HG03039 (cell line): ENCODE data around the gene TTLL7.
"Not testable (repeated sequence)": the region's sequence is repeated elsewhere in the genome, so short reads cannot be mapped to it uniquely, and the experiment has no call there.

Experiments used
- ATAC-seq: cut with Tn5 transposase; IDR thresholded peaks from one replicate; pipeline ENCODE4 v1.9.1; 2021; ENCODE audit warnings: mild to moderate bottlenecking, moderate library complexity; ENCODE audit not compliant: unreplicated experiment

Gene TTLL7

DNA sequence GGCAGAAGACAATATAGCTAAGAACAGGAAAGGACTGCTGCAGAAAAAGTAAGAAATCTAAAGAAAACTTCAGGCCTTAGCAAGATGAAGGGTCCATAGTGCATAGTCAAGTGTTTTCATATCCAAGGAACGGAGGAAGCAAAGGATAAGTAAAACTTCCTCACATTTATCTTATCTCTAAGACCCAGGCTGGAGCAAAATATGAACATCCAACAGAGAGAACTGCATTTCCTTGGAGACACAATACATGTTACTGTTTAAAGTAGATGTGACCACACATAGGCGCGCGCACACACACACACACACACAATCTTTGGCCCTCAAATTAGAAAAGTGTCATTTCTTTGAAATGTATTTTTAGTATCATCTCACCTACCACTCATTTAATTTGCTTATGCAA is 66.7 kb downstream of the TTLL7 start:
- ATAC-seq = no peak

DNA sequence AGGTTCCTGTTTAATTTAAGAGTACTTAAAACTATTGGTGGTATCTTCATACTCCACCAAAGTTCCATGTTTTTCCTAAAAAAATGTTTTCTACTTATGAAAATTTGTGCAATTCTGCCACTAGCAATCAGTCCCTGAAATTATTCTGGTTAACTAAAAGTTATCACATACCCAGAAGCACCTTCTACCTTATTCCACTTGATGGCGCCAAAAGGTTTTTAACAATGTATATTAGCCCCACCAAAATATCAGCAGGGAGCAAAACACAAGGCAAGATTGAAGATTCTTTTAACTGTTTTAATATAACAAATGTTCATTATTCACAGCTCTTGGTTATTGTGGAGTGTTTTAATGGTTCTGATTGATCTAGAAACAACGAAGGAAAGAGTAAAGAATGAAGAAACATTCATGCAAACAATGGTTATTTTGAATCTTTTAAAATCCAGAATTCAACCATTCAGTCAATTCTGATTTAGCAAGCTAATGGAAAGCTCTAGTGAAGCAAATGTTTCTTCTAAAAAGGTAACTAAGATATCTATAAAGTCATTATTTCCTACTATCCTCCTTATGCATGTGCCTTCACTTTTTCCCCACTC is 67.2 kb downstream of the TTLL7 start:
- ATAC-seq = no peak

DNA sequence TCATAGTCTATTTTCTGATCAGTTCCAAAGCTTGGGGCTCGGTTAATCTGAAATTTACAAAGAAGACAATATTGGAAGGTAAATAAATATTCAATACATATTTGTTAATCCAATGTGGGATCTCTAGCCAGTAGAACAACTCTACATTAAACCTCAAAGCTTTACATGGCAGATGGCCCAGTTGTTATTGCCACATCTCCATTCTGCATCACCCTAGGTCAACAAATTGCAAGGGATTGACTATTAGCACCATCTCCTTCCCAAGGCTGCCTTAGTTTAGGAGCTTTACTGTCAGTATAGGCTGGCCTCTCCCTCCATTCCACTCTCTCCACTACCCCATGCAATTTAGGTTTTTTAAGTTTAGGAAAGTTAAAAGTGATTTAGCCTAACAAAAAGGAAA is 69.7 kb downstream of the TTLL7 start:
- ATAC-seq = no peak

DNA sequence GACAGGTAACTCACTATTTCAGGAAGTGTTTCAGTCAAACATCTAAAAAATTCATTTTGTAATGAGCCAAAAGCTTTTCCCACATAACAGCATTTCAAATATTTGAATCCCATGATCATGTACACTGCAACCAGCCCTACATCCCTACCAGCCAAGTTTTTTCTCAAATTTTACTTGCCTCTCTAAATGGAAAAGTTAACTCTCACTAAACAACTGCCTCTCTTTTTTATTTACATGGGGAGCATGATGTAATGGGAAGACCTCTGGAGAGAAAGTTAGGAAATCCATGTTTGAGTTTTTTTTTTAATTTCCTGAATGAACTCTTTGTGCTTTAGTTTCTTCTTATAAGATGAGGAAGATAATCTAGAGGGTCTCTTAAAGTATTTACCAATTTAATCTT is 70.5 kb downstream of the TTLL7 start:
- ATAC-seq = no peak

DNA sequence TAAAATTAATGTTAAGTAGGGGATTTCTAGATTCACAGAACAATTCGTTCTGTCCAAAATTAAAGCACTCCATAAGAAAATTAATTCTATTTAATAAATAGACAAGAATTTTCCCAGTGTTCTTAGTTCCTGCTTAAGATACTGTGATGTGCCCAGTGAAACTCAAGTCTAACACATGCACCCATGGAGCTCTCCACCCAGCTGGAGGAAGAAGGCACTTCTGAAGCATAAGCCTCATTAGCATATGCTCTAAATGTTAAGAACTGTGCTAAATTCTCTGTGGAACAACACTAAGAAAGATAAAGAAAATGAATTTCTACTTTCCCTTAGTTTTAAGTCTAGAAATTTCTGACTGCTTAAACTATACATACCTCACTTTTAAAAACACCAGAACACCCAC is 71.2 kb downstream of the TTLL7 start:
- no peak for ATAC-seq

DNA sequence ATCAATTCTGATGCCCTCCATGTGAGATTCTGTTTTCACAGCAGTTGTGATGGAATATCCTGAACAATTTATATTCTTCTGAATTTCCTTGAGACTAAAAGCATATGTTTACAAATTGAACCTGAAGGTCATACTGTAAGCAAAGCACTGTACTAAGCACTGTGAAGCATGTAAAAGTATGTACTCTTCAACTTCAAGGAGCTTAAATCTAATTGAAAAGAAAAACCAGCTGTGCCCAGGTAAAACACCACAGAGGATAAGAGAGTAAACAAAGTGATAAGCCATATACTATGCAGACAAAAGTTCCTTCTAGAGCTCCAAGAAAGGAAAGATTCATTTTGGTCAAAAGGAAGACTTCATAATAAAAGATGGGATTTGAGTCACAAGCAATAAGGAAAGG is 71.9 kb downstream of the TTLL7 start:
- ATAC-seq = no peak

DNA sequence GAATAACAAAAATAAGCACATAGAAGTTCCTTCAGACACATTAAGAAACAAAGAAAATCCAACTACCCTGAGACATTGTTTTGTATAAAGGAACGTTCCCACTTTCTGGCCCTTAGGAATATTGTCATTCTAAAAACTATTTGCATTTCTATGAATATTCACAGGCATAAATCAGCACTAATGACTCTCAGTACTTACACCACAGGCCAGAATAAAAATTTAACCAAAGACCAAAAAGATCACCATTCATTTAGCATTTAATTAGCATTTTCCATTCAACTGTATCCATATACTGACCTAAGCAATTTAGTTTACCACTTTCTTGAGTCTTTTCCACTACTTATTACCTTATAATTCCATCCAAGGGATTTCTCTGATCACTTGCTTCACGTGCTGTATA is 75.4 kb downstream of the TTLL7 start:
- no peak for ATAC-seq

DNA sequence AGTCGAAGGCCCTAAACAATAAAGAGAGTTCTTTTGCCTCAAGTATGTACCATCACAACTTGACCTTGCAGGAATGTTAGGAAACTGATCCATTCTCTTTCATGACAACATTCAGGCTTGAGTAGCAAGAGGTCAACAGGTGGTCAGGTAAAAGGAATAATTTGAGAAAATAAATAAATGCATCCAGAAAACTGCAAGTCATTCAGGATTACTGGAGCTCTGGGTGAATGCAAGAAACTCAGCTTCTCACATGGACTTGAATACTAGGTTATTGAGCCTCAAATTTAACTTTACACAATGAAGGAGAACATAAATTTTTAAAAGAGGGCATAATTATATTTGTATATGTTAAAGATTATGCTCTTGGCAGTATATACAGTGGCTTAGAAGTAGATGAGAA is 76.5 kb downstream of the TTLL7 start:
- no peak for ATAC-seq

DNA sequence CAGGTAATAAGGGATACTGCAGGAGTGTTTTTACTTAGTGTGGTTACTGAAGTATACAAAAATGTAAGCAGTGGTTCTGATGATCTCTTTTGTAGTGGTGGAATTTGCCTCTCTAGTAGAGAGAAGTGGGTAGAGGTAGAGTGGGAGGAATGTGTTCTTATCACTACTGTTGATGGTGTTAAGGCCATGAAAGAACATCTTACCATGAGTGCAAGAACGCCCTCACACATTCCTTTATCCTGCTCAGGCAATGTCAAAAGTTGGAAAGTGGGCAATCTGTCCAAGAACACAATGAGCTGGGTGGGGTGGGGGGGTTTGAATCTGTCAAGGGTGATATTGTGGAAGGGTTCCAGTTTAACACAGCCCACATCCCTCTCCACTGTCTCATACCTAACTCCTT is 78.6 kb downstream of the TTLL7 start:
- no peak for ATAC-seq

DNA sequence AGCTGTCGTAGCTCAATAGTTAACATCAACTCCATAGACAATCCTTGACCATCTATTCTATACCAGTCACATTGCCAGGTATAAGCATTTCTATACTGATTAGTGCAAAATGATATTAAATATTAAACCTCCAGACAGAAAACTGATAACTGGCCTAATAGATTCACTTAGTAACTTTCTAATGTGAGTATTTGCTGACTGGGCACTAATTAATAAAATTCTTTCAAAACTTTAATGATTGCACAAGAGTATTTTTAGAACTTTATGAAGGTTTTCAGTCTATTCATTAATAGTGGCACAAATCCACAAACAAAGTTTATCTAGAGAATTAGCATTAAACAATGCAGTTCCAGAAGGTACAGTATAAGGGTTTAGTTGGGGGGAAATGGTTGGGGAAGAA is 79.1 kb downstream of the TTLL7 start:
- ATAC-seq = no peak

DNA sequence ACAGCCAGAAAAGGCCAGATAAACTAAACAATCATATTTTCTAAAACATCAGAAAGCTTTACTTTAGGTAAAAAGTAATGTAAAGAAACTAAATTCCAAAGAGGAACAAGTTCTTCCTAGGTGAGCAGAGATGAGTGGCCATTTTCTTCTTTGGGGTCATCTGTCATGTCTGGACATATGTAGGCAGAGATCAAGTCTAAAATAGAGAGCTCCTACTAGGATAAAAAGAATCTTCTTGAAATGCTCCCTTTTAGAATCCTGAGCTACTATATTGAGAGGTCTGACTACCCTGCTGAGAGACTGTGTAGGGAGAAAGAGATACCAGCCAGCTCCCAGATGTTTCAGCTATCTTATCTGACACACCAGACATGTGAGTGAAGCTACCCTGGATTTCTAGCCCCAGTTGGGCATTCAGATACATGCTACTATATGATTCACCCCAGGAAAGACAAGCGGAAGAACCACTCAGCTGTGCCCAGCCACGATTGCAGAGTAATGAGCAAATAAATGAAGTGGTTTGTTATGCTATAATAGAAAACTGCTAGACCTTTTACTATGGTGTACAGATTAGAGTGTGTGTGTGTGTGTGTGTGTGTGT is 80.1 kb downstream of the TTLL7 start:
- no peak for ATAC-seq

DNA sequence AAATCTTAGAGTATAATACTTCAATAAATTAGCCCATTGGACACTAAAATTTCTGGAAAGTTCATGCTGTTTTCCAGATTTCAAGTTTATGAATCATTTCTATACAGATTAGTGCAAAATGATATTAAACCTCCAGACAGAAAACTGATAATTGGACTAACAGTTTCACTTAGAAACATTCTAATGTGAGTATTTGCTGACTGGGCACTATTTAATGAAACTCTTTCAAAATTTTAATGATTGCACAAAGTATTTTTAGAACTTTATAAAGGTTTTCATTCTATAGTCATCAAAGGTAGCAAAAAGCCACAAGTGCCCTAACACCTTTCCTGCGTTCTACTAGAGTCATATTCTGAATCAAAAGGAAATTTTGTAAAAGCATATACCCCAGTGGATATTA is 81.0 kb downstream of the TTLL7 start:
- no peak for ATAC-seq

DNA sequence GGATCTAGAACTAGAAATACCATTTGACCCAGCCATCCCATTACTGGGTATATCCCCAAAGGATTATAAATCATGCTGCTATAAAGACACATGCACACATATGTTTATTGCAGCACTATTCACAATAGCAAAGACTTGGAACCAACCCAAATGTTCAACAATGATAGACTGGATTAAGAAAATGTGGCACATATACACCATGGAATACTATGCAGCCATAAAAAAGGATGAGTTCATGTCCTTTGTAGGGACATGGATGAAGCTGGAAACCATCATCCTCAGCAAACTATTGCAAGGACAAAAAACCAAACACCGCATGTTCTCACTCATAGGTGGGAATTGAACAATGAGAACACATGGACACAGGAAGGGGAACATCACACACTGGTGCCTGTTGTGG is 82.8 kb downstream of the TTLL7 start:
- not testable (repeated sequence) for ATAC-seq

DNA sequence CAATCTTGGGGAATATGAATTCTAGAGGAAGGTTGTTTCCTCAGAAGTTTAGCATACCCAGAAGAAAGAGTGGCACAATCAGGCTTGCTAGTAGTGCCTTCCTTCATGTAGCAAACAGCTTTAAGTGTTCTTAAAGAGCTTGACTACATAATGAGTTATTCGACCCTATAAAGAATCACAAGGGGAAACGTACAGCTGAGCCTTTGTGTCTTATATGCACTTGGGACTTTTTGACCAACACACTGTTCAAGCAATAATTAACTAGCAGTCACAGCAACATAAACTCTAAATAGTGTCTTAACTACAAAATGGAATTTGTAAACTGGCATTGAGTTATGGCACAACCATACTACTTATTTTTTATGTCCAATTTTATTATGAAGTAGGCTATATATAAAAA is 86.1 kb downstream of the TTLL7 start:
- ATAC-seq = no peak

DNA sequence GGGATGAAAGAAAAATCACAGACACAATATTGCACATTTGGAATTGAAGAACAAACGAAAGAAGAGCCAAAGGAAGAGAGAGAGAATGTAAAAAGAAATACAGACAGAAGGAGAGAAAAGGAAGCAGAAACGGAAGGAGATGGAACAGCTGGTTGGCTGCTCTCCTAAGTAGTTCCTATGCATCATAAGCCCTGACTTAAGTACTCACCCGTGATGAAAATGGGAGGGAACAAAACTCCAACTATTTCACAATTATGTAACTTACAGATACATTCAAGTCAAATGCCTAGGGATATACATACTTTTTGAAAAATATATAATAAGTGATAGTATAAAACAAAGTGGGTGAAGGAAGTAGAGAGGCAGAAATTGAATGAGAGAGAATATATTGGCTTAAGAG is 88.5 kb downstream of the TTLL7 start:
- ATAC-seq = no peak

DNA sequence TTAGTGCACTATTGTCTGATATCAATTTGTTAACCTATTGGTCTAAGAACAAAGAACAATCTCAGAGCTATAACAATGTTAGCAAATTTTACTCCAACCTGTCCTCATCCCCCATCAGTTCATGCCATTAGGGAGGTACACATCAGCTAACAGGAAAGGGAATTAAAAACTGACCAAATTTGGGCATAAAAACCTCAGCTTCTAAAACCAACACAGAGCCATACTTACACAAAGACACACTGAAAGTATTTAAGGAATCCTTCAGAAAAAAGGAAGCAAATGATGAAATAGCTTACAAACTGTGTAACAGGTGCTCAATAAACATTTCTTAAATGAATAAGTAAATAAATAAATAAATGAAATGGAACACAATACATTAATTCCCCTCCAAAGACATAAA is 89.2 kb downstream of the TTLL7 start:
- no peak for ATAC-seq

DNA sequence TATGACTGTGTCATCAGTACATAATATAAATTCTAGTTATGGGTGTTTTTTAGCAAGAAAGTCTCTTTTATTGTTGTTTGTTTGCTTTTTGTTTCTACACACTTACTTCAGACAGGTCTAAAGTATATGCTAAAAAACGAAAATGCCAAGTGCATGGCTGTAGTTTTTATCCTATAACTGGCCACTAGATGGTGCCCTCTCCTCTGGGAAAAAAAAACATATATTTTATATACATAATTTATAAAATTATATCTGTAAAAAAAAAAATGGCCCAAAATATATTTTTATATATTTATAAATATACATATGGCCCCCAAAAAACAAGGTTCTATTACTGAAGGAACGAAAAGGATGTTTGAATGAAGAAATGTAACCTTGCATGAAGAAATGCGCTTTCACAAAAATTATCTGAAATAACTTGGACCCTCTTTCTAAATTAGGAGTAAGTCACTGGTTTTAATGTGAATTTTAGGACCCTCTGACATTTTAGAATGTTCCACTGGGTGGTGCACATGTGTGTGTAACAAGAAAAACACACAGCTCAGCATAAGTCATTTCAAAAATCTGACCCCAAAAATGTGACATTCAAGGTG is 93.5 kb downstream of the TTLL7 start:
- no peak for ATAC-seq

DNA sequence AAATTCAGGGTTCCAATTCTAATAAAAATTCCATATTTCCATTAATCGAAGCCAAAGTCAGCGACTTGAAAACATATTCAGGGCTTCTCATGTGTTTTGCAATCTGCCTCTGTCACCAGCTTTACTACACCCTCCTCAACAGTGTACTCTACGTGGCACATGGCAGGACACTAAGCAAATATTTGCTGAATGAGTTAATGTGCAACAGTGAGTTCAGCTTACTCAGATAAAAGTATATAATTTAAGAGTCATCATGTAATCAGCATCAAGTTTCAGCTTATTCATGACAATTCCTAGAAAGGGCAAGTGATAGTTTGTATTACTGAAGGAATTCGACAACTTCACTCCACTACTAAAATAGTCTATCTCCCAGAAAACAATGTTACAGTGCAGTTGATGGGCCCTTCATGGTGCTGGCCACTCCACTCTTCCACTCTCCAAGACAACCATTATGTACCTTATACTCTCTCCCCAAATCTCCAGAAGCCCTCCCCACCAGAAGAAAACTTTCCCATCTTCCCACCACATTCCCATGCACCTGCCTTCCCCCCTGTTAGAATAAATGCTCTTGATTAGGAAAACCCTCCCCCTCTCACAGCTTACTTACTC is 97.3 kb downstream of the TTLL7 start:
- no peak for ATAC-seq

DNA sequence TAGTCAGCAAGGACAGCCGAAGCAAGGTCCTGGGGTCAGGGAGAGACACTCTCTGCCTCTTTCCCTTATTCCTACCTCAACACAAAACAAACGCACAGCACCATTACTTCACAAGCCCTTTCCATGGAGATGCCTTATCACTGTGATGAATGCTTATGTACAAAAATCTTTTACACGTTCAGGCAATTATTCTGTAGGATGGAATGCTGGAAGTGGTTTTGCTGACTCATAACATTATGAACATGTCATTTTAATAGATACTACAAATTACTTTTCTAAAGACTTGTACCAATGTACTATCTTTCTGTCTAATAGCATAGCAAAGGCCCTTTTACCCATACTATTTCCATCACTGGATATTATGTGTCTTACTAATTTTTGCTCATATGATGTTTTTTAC is 98.4 kb downstream of the TTLL7 start:
- ATAC-seq = no peak

DNA sequence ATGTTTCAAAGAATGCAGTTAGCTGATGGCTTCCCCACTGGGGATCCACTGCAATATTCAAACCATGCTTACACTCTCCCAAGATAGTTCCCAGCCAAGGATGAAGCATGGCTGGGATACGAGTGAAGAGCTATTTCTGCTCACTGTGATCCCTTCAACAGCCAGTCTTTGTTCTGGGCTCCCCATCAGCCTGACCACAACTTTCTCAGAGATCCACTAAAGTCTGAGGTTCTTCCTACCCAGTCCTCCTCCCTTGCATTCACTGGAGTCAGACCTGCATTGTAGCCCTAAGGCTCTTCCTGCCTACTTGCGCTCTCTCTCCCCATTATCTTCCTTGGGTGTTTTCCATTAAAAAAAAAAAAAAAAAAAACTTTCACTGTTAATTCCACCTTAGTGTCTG is 101.4 kb downstream of the TTLL7 start:
- ATAC-seq = no peak

DNA sequence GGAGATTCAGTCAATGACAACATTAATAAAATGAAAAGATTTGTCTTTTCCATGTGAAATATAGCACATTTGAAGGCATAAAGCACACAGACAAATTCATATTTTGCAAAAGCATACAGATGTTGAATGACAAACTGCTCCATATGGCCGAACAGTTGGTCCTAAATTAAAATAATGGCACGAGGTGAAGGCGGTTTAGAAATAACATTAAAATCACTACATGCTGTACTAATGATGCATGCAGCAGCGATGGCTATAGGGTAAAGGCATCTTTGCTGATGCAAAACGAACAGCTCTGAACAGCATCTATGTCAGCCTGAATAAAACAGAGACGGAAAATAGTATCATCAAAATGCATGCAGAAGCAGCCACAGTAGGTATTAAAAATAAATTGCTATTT is 102.6 kb downstream of the TTLL7 start:
- no peak for ATAC-seq

DNA sequence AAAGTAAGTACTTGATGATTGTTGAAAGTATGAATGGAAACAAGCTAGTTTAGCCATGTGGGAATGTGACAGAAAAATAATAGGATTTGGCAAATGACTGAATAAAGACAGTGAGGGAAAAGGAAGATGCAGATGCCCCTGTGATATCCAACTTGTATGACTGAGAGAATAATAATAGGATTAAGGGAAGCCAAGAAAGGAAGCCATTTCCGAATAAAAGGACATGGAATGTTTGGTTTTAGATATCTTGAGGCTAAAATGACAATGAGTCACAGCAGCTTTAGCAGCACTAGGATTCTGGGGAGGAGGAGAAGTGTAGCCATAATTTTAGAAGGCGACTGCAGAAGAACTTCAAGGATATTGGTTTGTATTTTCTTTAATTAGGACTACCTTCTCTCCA is 109.2 kb downstream of the TTLL7 start:
- no peak for ATAC-seq

DNA sequence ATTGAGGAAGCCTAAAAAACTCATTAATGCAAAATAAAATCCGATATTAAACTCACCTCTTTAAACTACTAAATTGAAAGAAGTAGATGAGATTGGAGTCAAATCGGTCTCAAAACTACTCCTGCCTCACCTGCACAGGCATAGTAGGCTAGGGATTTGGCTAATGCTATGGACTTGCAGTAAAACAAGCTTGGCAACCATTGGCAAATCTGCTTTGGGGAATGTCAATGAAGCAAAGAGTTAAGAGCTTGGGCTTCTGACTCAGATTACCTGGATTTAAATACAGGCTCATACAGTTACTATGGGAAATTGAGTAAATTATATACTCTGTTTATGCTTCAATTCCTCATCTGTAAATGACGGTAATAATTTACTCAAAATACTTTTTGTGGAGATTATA is 111.4 kb downstream of the TTLL7 start:
- no peak for ATAC-seq
